ENCODE measurements around the gene ADAM12.

Gene ADAM12

DNA sequence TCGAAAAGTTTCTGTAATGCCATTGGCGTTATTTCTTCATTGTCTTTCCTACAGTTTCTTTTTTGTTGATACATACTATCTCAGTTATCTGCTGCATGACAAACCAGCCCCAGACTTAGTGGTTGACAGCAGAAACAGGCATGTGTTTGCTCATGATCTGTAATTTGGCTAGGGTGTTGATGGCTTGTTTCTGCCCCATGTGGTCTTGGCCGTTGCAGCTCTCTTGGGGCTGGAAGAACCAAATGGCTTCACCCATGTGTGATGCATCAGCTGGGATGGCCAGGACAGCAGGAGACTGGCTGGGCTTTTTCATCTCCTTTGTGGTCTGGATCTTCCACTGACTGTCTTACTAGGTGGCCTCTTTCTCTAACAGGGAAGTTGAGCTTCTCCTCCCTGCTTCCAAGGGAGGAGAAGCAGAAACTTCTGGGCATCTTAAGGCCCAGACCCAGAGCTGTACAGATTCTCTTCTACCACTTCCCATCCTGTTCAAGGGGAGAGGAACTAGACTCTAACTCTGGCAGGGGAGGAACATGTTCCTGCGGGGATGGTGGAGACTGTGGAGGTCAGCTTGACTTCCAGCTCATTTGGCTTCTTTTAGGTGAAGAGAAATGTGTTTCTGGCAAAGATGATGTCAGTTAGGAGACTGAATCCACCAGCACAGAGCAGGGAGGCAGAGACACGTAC lies 402.6 kb downstream of the ADAM12 start:
- Histone ChIP-seq H3K4me1 (ENCODE audit: control insufficient read depth in 1 of 2, insufficient read depth in 1 of 2, low read depth in 1 of 2, low read length in 1 of 2) (peaks cover 0 to 5% of the 10 kb centered on the region in 2 experiments), H3K27me3 (no peaks in the 10 kb centered on the region), H3K4me3 (ENCODE audit: low read depth in 1 of 2, low read length in 1 of 2) (no peak overlapping the region), H3K36me3 (no peaks in the 10 kb centered on the region), H3K9me3 (no peaks in the 10 kb centered on the region), H3K27ac (no peak overlapping the region)
- TF ChIP-seq, protein P1, sequence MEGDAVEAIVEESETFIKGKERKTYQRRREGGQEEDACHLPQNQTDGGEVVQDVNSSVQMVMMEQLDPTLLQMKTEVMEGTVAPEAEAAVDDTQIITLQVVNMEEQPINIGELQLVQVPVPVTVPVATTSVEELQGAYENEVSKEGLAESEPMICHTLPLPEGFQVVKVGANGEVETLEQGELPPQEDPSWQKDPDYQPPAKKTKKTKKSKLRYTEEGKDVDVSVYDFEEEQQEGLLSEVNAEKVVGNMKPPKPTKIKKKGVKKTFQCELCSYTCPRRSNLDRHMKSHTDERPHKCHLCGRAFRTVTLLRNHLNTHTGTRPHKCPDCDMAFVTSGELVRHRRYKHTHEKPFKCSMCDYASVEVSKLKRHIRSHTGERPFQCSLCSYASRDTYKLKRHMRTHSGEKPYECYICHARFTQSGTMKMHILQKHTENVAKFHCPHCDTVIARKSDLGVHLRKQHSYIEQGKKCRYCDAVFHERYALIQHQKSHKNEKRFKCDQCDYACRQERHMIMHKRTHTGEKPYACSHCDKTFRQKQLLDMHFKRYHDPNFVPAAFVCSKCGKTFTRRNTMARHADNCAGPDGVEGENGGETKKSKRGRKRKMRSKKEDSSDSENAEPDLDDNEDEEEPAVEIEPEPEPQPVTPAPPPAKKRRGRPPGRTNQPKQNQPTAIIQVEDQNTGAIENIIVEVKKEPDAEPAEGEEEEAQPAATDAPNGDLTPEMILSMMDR (IDR thresholded peaks at IDR 0.05), result no peak

DNA sequence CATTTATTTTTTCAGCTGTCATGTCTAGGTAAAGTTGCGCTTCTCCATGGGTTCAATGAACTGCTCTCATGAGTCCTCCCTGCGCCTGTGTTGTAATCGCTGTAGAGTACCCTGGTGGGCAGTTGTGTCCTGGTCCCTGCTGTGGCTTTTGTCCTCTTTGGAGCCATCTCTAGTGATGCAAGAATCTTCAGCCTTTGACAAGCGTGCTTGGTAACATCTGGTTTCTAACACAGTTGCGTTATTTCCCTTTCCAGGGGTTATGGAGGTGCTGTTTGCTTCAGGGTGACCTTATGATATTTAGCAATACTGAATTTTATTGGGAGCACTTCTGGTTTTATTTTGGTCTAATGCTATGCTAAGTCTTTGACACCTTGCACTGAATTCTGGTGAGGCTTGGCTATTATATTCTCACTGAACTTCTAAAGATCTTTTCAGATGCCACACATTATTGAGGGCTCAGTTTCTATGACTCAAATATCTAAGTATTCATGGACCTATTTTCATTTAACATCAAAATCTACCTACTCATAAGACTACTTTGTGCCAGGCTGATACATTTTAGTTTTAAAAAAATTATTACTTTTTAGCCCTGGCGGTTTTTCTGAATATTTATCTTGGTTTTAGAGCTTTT lies 403.3 kb downstream of the ADAM12 start:
- Histone ChIP-seq H3K4me3 (ENCODE audit: low read depth in 1 of 2, low read length in 1 of 2) (no peak overlapping the region), H3K27me3 (no peaks in the 10 kb centered on the region), H3K27ac (no peak overlapping the region), H3K9me3 (no peaks in the 10 kb centered on the region), H3K36me3 (no peaks in the 10 kb centered on the region), H3K4me1 (ENCODE audit: control insufficient read depth in 1 of 2, insufficient read depth in 1 of 2, low read depth in 1 of 2, low read length in 1 of 2) (peaks cover 0 to 5% of the 10 kb centered on the region in 2 experiments)
- TF ChIP-seq, protein P1 (IDR thresholded peaks at IDR 0.05), result no peak

DNA sequence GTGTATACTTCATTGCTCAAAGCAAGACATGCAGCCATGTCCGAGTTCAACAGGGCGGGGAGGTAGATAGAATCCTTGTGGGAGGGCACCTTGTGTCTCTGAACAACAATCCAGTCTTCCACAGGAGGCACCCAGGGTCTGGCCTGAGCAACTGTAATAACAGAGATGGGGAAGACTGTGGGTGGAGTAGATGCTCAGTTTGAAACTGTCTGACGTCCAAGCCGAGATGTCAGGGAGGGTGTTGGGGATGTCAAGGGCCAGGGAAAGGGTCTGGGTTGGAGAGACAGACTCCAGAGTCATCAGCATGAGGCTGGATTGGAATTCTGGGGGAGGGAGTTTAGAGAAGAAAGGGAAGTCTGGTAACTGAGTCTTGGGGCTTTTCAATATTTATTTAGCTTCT lies 403.9 kb downstream of the ADAM12 start:
- Histone ChIP-seq H3K9me3 (no peaks in the 10 kb centered on the region), H3K4me1 (ENCODE audit: control insufficient read depth in 1 of 2, insufficient read depth in 1 of 2, low read depth in 1 of 2, low read length in 1 of 2) (peaks cover 0 to 5% of the 10 kb centered on the region in 2 experiments), H3K4me3 (ENCODE audit: low read depth in 1 of 2, low read length in 1 of 2) (no peak overlapping the region), H3K36me3 (no peaks in the 10 kb centered on the region), H3K27ac (no peak overlapping the region), H3K27me3 (no peaks in the 10 kb centered on the region)
- TF ChIP-seq, protein P1 (IDR thresholded peaks at IDR 0.05), result no peak

DNA sequence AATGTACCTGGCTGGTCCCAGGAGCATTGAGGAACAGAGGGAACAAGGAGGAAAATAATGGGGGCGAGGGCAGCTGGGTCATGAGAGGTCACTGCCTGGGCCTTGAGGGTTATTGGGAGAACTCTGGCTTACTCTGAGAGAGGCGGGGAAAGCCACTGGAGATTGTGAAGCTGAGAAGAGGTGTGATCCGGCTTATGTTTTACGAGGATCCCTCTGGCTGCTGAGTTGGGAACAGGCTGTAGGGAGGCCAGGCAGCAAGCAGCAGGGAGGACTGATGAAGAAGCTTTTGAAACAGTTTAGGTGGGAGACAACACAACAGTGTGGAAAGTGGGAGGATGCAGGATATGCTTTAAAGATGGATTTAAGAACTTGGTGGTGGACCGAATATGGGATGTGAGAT lies 404.6 kb downstream of the ADAM12 start:
- TF ChIP-seq, protein P1 (IDR thresholded peaks at IDR 0.05), result no peak
- Histone ChIP-seq H3K4me1 (ENCODE audit: control insufficient read depth in 1 of 2, insufficient read depth in 1 of 2, low read depth in 1 of 2, low read length in 1 of 2) (peaks cover 0 to 5% of the 10 kb centered on the region in 2 experiments), H3K27ac (no peak overlapping the region)

DNA sequence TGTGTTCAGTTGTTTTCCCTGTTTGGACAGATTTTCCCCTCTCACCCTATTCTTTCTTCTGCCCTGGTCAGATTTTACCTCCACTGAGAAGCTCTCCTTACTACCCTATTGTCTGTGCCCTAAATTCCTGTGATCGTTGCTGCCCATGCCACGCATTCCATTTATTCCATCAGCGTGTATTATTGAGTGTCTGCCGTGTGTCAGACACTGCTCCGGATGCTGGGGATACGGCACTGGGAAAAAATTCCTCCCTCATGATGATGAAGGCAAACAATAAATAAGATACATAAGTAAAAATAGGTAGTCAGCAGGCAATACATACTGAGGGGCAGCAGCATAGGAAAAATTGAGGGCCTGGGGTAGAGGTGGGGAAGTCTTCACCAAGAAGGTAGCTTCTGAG lies 405.1 kb downstream of the ADAM12 start:
- no peaks in the 10 kb centered on the region for H3K9me3 ChIP-seq
- no peaks in the 10 kb centered on the region for H3K27me3 ChIP-seq
- H3K4me1 ChIP-seq (ENCODE audit: control insufficient read depth in 1 of 2, insufficient read depth in 1 of 2, low read depth in 1 of 2, low read length in 1 of 2), result peaks cover 0 to 5% of the 10 kb centered on the region in 2 experiments
- H3K27ac ChIP-seq, result no peak overlapping the region
- no peak overlapping the region for H3K4me3 ChIP-seq (ENCODE audit: low read depth in 1 of 2, low read length in 1 of 2)
- no peaks in the 10 kb centered on the region for H3K36me3 ChIP-seq
- TF ChIP-seq, protein P1 (IDR thresholded peaks at IDR 0.05), result no peak

More for the DNA sequence above, 404.6 kb downstream of the ADAM12 start:
- Histone ChIP-seq H3K36me3 (no peaks in the 10 kb centered on the region), H3K4me3 (ENCODE audit: low read depth in 1 of 2, low read length in 1 of 2) (no peak overlapping the region), H3K9me3 (no peaks in the 10 kb centered on the region), H3K27me3 (no peaks in the 10 kb centered on the region)

All from neutrophil (primary cell).